22Rv1 (cell line): Measurements from ENCODE around the gene SLC25A15.

Source experiments
- H3K27ac ChIP-seq: fragments of 450-650 bp; 2 replicates; pipeline ENCODE4 v1.5.1; 2017
- CTCF ChIP-seq: fragments of 450-650 bp; IDR thresholded peaks from 2 replicates; pipeline ENCODE4 v1.5.1; 2017; ENCODE audit warnings: mild to moderate bottlenecking
- ZFX ChIP-seq: fragments of 450-650 bp; IDR thresholded peaks from 2 replicates; pipeline ENCODE4 v1.6.1; 2017; ENCODE audit warnings: antibody characterized with exemption, borderline replicate concordance

Gene SLC25A15

GRCh38 chr13:40764587-40765403 is 24.6 kb upstream of the SLC25A15 start:
- H3K27ac ChIP-seq: no peak overlapping the region
- no peak for TF ChIP-seq ZFX

- TF ChIP-seq CTCF: no peak
- no peak for TF ChIP-seq ZFX
Measured at GRCh38 chr13:40765602-40766001, 23.8 kb upstream of the SLC25A15 start.

GRCh38 chr13:40769970-40770369 is 19.4 kb upstream of the SLC25A15 start:
- TF ChIP-seq ZFX (no peak), CTCF (no peak)
- H3K27ac ChIP-seq: peak overlapping the region; percentile 76; the same call in 1 of the 2 replicates

More at GRCh38 chr13:40765602-40766001, 23.8 kb upstream of the SLC25A15 start:
- no peak overlapping the region for H3K27ac ChIP-seq

- H3K27ac ChIP-seq: peak overlapping the region; percentile 76
- TF ChIP-seq ZFX: no peak
Measured at GRCh38 chr13:40770609-40770933, 18.8 kb upstream of the SLC25A15 start.

GRCh38 chr13:40770934-40771618 is 18.3 kb upstream of the SLC25A15 start, which contains the start of gene MRPS31:
Gene MRPS31 (minus strand): TSS chr13:40771190. CDS start chr13:40771136, 54 bp downstream.
- TF ChIP-seq CTCF: 0 out of 2 replicates have a peak, but pooled peaks have one; percentile 9
- TF ChIP-seq ZFX: no peak
- H3K27ac ChIP-seq: peak within 1 kb of the TSS; percentile 76

- TF ChIP-seq CTCF (no peak), ZFX (no peak)
- H3K27ac ChIP-seq: no peak overlapping the region
Measured at GRCh38 chr13:40772765-40773473, 16.5 kb upstream of the SLC25A15 start.

GRCh38 chr13:40774672-40775071 is 14.7 kb upstream of the SLC25A15 start:
- TF ChIP-seq CTCF: no peak
- TF ChIP-seq ZFX: no peak
- H3K27ac ChIP-seq: no peak overlapping the region

GRCh38 chr13:40776232-40776631 is 13.2 kb upstream of the SLC25A15 start:
- TF ChIP-seq CTCF (no peak), ZFX (no peak)
- H3K27ac ChIP-seq: no peak overlapping the region
